Muscle of arm (tissue), 12 donors: Measurements from ENCODE around the gene GLOD5. TPM values are rescaled to one million over a fixed set of nuclear protein-coding genes. Genes with fewer than 3 reads are reported as not detected.

Source experiments
- polyA plus RNA-seq, 12 donors: library from polyadenylated mRNA; unstranded; fragments of 120-200 nt; gene quantifications; one replicate each; pipeline ENCODE4 v1.2.1, GENCODE V29; 2013; ENCODE audit not compliant: insufficient read length in 12 of 12

Gene GLOD5
- polyA plus RNA-seq, 12 donors, result 0.29 TPM; not detected in 11

Other genes starting within 250 kb of the GLOD5 start
- gene EBP, start 239.9 kb upstream of the GLOD5 start, polyA plus RNA-seq, result 10 to 100 TPM in 11 of 12 donors, not detected in 1; 13.1 to 34.0 (median 17.4) TPM
- gene TBC1D25, start 222.0 kb upstream of the GLOD5 start, polyA plus RNA-seq, result 10 to 100 TPM in 1 of 12 donors, 1 to 10 TPM in 10, not detected in 1; 5.8 to 11.3 (median 8.0) TPM
- 100 to 1,000 TPM; 275 to 787 (median 338) TPM for gene RBM3, start 187.3 kb upstream of the GLOD5 start, polyA plus RNA-seq
- gene WDR13, start 164.3 kb upstream of the GLOD5 start, polyA plus RNA-seq, result 100 to 1,000 TPM in 2 of 12 donors, 10 to 100 TPM in 9, not detected in 1; 77.4 to 117 (median 87.8) TPM
- 10 to 100 TPM in 2 of 12 donors, 1 to 10 TPM in 9, not detected in 1; 2.5 to 21.9 (median 3.3) TPM for gene WAS, start 77.9 kb upstream of the GLOD5 start, polyA plus RNA-seq
- gene SUV39H1, start 65.0 kb upstream of the GLOD5 start, polyA plus RNA-seq, result 10 to 100 TPM in 1 of 12 donors, 1 to 10 TPM in 10, not detected in 1; 3.0 to 21.7 (median 3.9) TPM
- gene GATA1, start 24.8 kb downstream of the GLOD5 start, polyA plus RNA-seq, result 1 to 10 TPM in 2 of 12 donors, under 1 TPM in 8, not detected in 2; 0.37 to 1.4 (median 0.51) TPM
- 100 to 1,000 TPM in 5 of 12 donors, 10 to 100 TPM in 6, not detected in 1; 81.3 to 151 (median 95.2) TPM for gene HDAC6, start 40.3 kb downstream of the GLOD5 start, polyA plus RNA-seq
- under 1 TPM in 1 of 12 donors, not detected in 11; 0.13 TPM for gene ERAS, start 64.8 kb downstream of the GLOD5 start, polyA plus RNA-seq
- 10 to 100 TPM in 1 of 12 donors, under 1 TPM in 3, not detected in 8; 0.32 to 22.5 (median 0.41) TPM for gene PCSK1N, start 73.9 kb downstream of the GLOD5 start, polyA plus RNA-seq
- 10 to 100 TPM in 11 of 12 donors, not detected in 1; 23.6 to 44.3 (median 28.5) TPM for gene TIMM17B, start 136.0 kb downstream of the GLOD5 start, polyA plus RNA-seq
- gene PQBP1, start 136.2 kb downstream of the GLOD5 start, polyA plus RNA-seq, result 10 to 100 TPM in 11 of 12 donors, not detected in 1; 46.3 to 96.3 (median 58.6) TPM
- gene SLC35A2, start 149.9 kb downstream of the GLOD5 start, polyA plus RNA-seq, result 10 to 100 TPM in 11 of 12 donors, not detected in 1; 14.8 to 19.8 (median 16.5) TPM
- 1 to 10 TPM in 10 of 12 donors, not detected in 2; 1.1 to 4.5 (median 1.7) TPM for gene PIM2, start 157.3 kb downstream of the GLOD5 start, polyA plus RNA-seq
- 10 to 100 TPM in 11 of 12 donors, not detected in 1; 30.6 to 57.7 (median 35.2) TPM for gene OTUD5, start 195.9 kb downstream of the GLOD5 start, polyA plus RNA-seq
- gene KCND1, start 210.1 kb downstream of the GLOD5 start, polyA plus RNA-seq, result 1 to 10 TPM in 4 of 12 donors, under 1 TPM in 6, not detected in 2; 0.63 to 5.0 (median 0.96) TPM
- 10 to 100 TPM in 11 of 12 donors, not detected in 1; 15.5 to 49.0 (median 24.6) TPM for gene GRIPAP1, start 240.5 kb downstream of the GLOD5 start, polyA plus RNA-seq